ENCODE measurements around the gene WWOX.

The WWOX gene

DNA sequence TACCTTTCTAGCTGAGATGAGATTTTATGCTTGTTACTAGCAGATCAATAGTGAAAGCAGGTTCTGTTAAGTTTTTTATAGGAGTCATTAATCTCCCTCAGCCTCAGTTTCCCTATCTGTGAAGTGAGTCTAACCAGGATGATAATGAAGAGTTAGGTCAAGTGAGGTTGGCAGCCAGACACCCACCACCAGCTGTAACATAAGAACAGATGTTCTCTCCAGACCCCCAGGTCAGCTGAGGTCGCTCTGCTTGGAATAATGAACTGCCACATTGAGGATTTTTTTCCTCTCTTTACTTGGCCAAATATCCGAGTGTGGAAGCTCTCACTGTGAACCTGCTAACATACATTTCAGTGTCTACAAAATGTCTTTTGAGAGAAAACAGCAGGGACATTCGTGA, 389.6 kb downstream of the WWOX start:
- no peak for TF ChIP-seq MYC (IDR thresholded peaks at IDR 0.05; ENCODE audit: low read depth, low read length)
- TF ChIP-seq POLR2A (IDR thresholded peaks at IDR 0.05; ENCODE audit: extremely low read depth, insufficient read length) = no peak
- TF ChIP-seq CTCF (IDR thresholded peaks at IDR 0.05; ENCODE audit: low read depth, low read length) = no peak
- TF ChIP-seq, protein P1, sequence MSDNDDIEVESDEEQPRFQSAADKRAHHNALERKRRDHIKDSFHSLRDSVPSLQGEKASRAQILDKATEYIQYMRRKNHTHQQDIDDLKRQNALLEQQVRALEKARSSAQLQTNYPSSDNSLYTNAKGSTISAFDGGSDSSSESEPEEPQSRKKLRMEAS (IDR thresholded peaks at IDR 0.05; ENCODE audit: low read depth, low read length) = no peak
- DNase-seq (ENCODE audit: low read depth) = no peak
- no peak overlapping the region for H3K4me3 ChIP-seq (ENCODE audit: low read depth, low read length)

DNA sequence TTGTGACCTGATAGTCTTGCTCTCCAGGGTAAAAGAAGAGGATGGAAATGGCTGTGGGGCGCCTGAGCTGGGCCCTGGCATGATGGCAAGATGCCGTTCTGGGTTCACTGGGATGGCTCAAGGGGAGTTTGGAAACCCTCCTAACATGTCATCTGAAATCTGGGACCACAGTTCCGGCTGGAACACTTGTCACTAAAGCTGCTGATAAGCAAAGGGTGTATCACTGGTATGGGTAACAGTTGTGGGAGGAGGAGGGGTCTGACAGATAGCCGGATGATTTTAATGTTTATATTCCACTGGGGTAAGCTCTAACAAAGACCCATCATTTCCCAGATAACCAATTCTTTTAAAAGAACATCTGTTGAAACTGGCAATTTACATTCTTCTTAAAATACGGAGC, 390.2 kb downstream of the WWOX start:
- no peak for DNase-seq (ENCODE audit: low read depth)
- no peak for TF ChIP-seq MYC (IDR thresholded peaks at IDR 0.05; ENCODE audit: low read depth, low read length)
- TF ChIP-seq, protein P1 (IDR thresholded peaks at IDR 0.05; ENCODE audit: low read depth, low read length) = no peak
- no peak for TF ChIP-seq POLR2A (IDR thresholded peaks at IDR 0.05; ENCODE audit: extremely low read depth, insufficient read length)
- TF ChIP-seq CTCF (IDR thresholded peaks at IDR 0.05; ENCODE audit: low read depth, low read length) = no peak
- H3K4me3 ChIP-seq (ENCODE audit: low read depth, low read length) = no peak overlapping the region

GRCh38 chr16:78490431-78490830, 391.0 kb downstream of the WWOX start:
- TF ChIP-seq MYC (IDR thresholded peaks at IDR 0.05; ENCODE audit: low read depth, low read length) (no peak), CTCF (IDR thresholded peaks at IDR 0.05; ENCODE audit: low read depth, low read length) (no peak), POLR2A (IDR thresholded peaks at IDR 0.05; ENCODE audit: extremely low read depth, insufficient read length) (no peak)
- TF ChIP-seq, protein P1 (IDR thresholded peaks at IDR 0.05; ENCODE audit: low read depth, low read length) = no peak
- DNase-seq (ENCODE audit: low read depth) = no peak
- H3K4me3 ChIP-seq (ENCODE audit: low read depth, low read length) = no peak overlapping the region

DNA sequence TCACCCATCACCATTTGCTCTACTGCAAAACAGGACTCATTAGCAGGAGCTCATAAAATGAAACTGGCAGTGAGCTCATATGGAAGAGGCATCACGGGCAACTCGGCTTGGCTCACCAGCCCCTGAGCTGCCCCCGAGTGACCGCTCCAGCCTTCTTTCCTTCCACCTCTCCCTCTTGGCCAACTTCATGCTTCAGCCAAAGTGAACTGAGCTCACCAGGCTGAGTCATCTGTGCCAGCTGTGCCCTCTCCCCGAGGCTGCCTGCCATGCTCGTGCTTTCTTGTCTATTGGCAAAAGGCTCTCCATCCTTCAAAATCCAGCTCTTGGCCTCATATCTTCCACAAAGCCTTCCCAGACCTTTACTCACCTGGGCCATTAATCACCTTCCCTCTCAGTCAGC, 391.4 kb downstream of the WWOX start:
- no peak overlapping the region for H3K4me3 ChIP-seq (ENCODE audit: low read depth, low read length)
- TF ChIP-seq, protein P1 (IDR thresholded peaks at IDR 0.05; ENCODE audit: low read depth, low read length) = no peak
- TF ChIP-seq MYC (IDR thresholded peaks at IDR 0.05; ENCODE audit: low read depth, low read length) (no peak), CTCF (IDR thresholded peaks at IDR 0.05; ENCODE audit: low read depth, low read length) (no peak), POLR2A (IDR thresholded peaks at IDR 0.05; ENCODE audit: extremely low read depth, insufficient read length) (no peak)
- DNase-seq (ENCODE audit: low read depth) = no peak

DNA sequence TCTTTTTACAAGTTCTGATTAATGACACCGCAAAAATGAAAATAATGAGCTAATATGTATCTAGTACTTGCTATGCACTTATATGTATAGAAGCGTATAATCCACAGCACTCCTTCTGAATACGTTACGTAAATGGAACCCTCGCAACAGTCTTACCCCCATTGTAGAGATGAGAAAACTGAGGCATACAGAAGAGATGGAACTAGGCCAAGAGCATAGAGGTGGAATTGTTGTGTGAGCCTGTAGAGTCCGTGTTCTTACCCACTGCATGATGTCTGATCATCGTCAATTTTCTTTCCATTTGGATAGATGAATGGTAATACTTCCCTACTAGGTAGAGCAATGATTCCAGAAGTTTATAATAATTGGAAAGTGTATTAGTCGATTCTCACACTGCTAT, 394.1 kb downstream of the WWOX start:
- no peak overlapping the region for H3K4me3 ChIP-seq (ENCODE audit: low read depth, low read length)
- TF ChIP-seq MYC (IDR thresholded peaks at IDR 0.05; ENCODE audit: low read depth, low read length) (no peak), POLR2A (IDR thresholded peaks at IDR 0.05; ENCODE audit: extremely low read depth, insufficient read length) (no peak), CTCF (IDR thresholded peaks at IDR 0.05; ENCODE audit: low read depth, low read length) (no peak)
- TF ChIP-seq, protein P1 (IDR thresholded peaks at IDR 0.05; ENCODE audit: low read depth, low read length) = no peak
- no peak for DNase-seq (ENCODE audit: low read depth)

DNA sequence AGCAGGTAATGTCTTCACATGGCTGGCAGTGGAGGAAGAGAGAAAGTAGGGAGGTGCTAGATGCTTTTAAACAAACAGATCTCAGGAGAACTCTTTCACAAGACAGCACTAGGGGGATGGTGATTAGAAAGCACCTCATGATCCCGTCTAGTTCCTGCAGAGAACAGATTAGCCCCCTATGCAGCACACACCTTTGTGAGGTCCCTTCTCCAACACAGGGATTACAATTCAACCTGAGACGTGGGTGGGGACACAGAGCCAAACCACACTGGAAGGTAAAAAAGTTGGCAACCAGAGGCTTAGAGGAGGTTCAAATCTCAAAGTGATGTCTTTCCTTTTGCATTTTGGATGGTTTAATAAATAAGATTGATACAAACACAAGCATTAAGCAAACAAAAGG, 394.7 kb downstream of the WWOX start:
- TF ChIP-seq POLR2A (IDR thresholded peaks at IDR 0.05; ENCODE audit: extremely low read depth, insufficient read length) (no peak), MYC (IDR thresholded peaks at IDR 0.05; ENCODE audit: low read depth, low read length) (no peak), CTCF (IDR thresholded peaks at IDR 0.05; ENCODE audit: low read depth, low read length) (no peak)
- TF ChIP-seq, protein P1 (IDR thresholded peaks at IDR 0.05; ENCODE audit: low read depth, low read length) = no peak
- no peak for DNase-seq (ENCODE audit: low read depth)
- no peak overlapping the region for H3K4me3 ChIP-seq (ENCODE audit: low read depth, low read length)

Measured in NB4 (cell line).